ENCODE measurements around the gene FNDC7.
"Not testable (repeated sequence)": the region's sequence is repeated elsewhere in the genome, so short reads cannot be mapped to it uniquely, and the experiment has no call there.

The FNDC7 gene

GRCh38 chr1:108712606-108713150, at the start of gene FNDC7:
Gene FNDC7, plus strand, starts transcription at chr1:108712908. Its CDS starts 26 bp downstream, at chr1:108712934.
- Histone ChIP-seq H3K27ac (ENCODE audit: low read depth, low read length) (no peak within 1 kb of the TSS), H3K4me1 (ENCODE audit: insufficient read depth, low read length) (no peaks in the 10 kb centered on the region), H3K9ac (ENCODE audit: low read length) (no peak within 1 kb of the TSS), H3K9me3 (ENCODE audit: low read length) (no peaks in the 10 kb centered on the region), H3K4me3 (ENCODE audit: low read depth in 1 of 2, low read length in 2 of 2) (no peak within 1 kb of the TSS), H3K27me3 (ENCODE audit: control insufficient read depth in 1 of 2, insufficient read depth in 2 of 2, low read length in 2 of 2) (no peaks in the 10 kb centered on the region), H3K36me3 (ENCODE audit: insufficient read depth, low read length) (no peaks in the 10 kb centered on the region)

- Histone ChIP-seq H3K36me3 (ENCODE audit: insufficient read depth, low read length) (no peaks in the 10 kb centered on the region), H3K27me3 (ENCODE audit: control insufficient read depth in 1 of 2, insufficient read depth in 2 of 2, low read length in 2 of 2) (no peaks in the 10 kb centered on the region), H3K4me3 (ENCODE audit: low read depth in 1 of 2, low read length in 2 of 2) (no peak overlapping the region), H3K9me3 (ENCODE audit: low read length) (no peaks in the 10 kb centered on the region), H3K9ac (ENCODE audit: low read length) (no peak overlapping the region), H3K27ac (ENCODE audit: low read depth, low read length) (no peak overlapping the region), H3K4me1 (ENCODE audit: insufficient read depth, low read length) (no peaks in the 10 kb centered on the region)
Measured at GRCh38 chr1:108663074-108663473, 49.6 kb upstream of the FNDC7 start.

GRCh38 chr1:108664481-108664880, 48.2 kb upstream of the FNDC7 start:
- no peaks in the 10 kb centered on the region for H3K27me3 ChIP-seq (ENCODE audit: control insufficient read depth in 1 of 2, insufficient read depth in 2 of 2, low read length in 2 of 2)
- H3K9me3 ChIP-seq (ENCODE audit: low read length): no peaks in the 10 kb centered on the region
- H3K9ac ChIP-seq (ENCODE audit: low read length): no peak overlapping the region
- no peaks in the 10 kb centered on the region for H3K36me3 ChIP-seq (ENCODE audit: insufficient read depth, low read length)
- no peaks in the 10 kb centered on the region for H3K4me1 ChIP-seq (ENCODE audit: insufficient read depth, low read length)
- no peak overlapping the region for H3K4me3 ChIP-seq (ENCODE audit: low read depth in 1 of 2, low read length in 2 of 2)
- no peak overlapping the region for H3K27ac ChIP-seq (ENCODE audit: low read depth, low read length)

GRCh38 chr1:108665067-108665466, 47.6 kb upstream of the FNDC7 start:
- Histone ChIP-seq H3K9ac (ENCODE audit: low read length) (no peak overlapping the region), H3K4me3 (ENCODE audit: low read depth in 1 of 2, low read length in 2 of 2) (no peak overlapping the region), H3K27ac (ENCODE audit: low read depth, low read length) (no peak overlapping the region), H3K9me3 (ENCODE audit: low read length) (no peaks in the 10 kb centered on the region), H3K4me1 (ENCODE audit: insufficient read depth, low read length) (no peaks in the 10 kb centered on the region), H3K36me3 (ENCODE audit: insufficient read depth, low read length) (no peaks in the 10 kb centered on the region), H3K27me3 (ENCODE audit: control insufficient read depth in 1 of 2, insufficient read depth in 2 of 2, low read length in 2 of 2) (no peaks in the 10 kb centered on the region)

GRCh38 chr1:108665771-108666170, 46.9 kb upstream of the FNDC7 start:
- Histone ChIP-seq H3K27ac (ENCODE audit: low read depth, low read length) (no peak overlapping the region), H3K9ac (ENCODE audit: low read length) (no peak overlapping the region), H3K9me3 (ENCODE audit: low read length) (no peaks in the 10 kb centered on the region)

GRCh38 chr1:108667422-108667821, 45.3 kb upstream of the FNDC7 start:
- H3K27me3 ChIP-seq (ENCODE audit: control insufficient read depth in 1 of 2, insufficient read depth in 2 of 2, low read length in 2 of 2); H3K27ac ChIP-seq (ENCODE audit: low read depth, low read length); H3K36me3 ChIP-seq (ENCODE audit: insufficient read depth, low read length): not testable (repeated sequence)

More at GRCh38 chr1:108665771-108666170, 46.9 kb upstream of the FNDC7 start:
- no peaks in the 10 kb centered on the region for H3K4me1 ChIP-seq (ENCODE audit: insufficient read depth, low read length)
- no peaks in the 10 kb centered on the region for H3K27me3 ChIP-seq (ENCODE audit: control insufficient read depth in 1 of 2, insufficient read depth in 2 of 2, low read length in 2 of 2)
- H3K36me3 ChIP-seq (ENCODE audit: insufficient read depth, low read length): no peaks in the 10 kb centered on the region
- no peak overlapping the region for H3K4me3 ChIP-seq (ENCODE audit: low read depth in 1 of 2, low read length in 2 of 2)

GRCh38 chr1:108668777-108669176, 43.9 kb upstream of the FNDC7 start:
- no peak overlapping the region for H3K4me3 ChIP-seq (ENCODE audit: low read depth in 1 of 2, low read length in 2 of 2)
- no peaks in the 10 kb centered on the region for H3K9me3 ChIP-seq (ENCODE audit: low read length)
- H3K27me3 ChIP-seq (ENCODE audit: control insufficient read depth in 1 of 2, insufficient read depth in 2 of 2, low read length in 2 of 2): no peaks in the 10 kb centered on the region
- no peaks in the 10 kb centered on the region for H3K36me3 ChIP-seq (ENCODE audit: insufficient read depth, low read length)
- no peaks in the 10 kb centered on the region for H3K4me1 ChIP-seq (ENCODE audit: insufficient read depth, low read length)
- no peak overlapping the region for H3K9ac ChIP-seq (ENCODE audit: low read length)
- no peak overlapping the region for H3K27ac ChIP-seq (ENCODE audit: low read depth, low read length)

More at GRCh38 chr1:108667422-108667821, 45.3 kb upstream of the FNDC7 start:
- not testable (repeated sequence) for H3K4me3 ChIP-seq (ENCODE audit: low read depth in 1 of 2, low read length in 2 of 2); H3K9ac ChIP-seq (ENCODE audit: low read length); H3K9me3 ChIP-seq (ENCODE audit: low read length); H3K4me1 ChIP-seq (ENCODE audit: insufficient read depth, low read length)

- Histone ChIP-seq H3K9me3 (ENCODE audit: low read length) (no peaks in the 10 kb centered on the region), H3K9ac (ENCODE audit: low read length) (no peak overlapping the region), H3K36me3 (ENCODE audit: insufficient read depth, low read length) (no peaks in the 10 kb centered on the region), H3K4me3 (ENCODE audit: low read depth in 1 of 2, low read length in 2 of 2) (no peak overlapping the region), H3K27ac (ENCODE audit: low read depth, low read length) (no peak overlapping the region), H3K4me1 (ENCODE audit: insufficient read depth, low read length) (no peaks in the 10 kb centered on the region), H3K27me3 (ENCODE audit: control insufficient read depth in 1 of 2, insufficient read depth in 2 of 2, low read length in 2 of 2) (no peaks in the 10 kb centered on the region)
Measured at GRCh38 chr1:108669679-108670078, 43.0 kb upstream of the FNDC7 start.

- Histone ChIP-seq H3K9me3 (ENCODE audit: low read length) (no peaks in the 10 kb centered on the region), H3K9ac (ENCODE audit: low read length) (no peak overlapping the region), H3K36me3 (ENCODE audit: insufficient read depth, low read length) (no peaks in the 10 kb centered on the region), H3K4me1 (ENCODE audit: insufficient read depth, low read length) (no peaks in the 10 kb centered on the region), H3K4me3 (ENCODE audit: low read depth in 1 of 2, low read length in 2 of 2) (no peak overlapping the region), H3K27me3 (ENCODE audit: control insufficient read depth in 1 of 2, insufficient read depth in 2 of 2, low read length in 2 of 2) (no peaks in the 10 kb centered on the region), H3K27ac (ENCODE audit: low read depth, low read length) (no peak overlapping the region)
Measured at GRCh38 chr1:108670131-108670773, 42.5 kb upstream of the FNDC7 start.

- Histone ChIP-seq H3K4me1 (ENCODE audit: insufficient read depth, low read length) (no peaks in the 10 kb centered on the region), H3K27ac (ENCODE audit: low read depth, low read length) (no peak overlapping the region), H3K27me3 (ENCODE audit: control insufficient read depth in 1 of 2, insufficient read depth in 2 of 2, low read length in 2 of 2) (no peaks in the 10 kb centered on the region), H3K4me3 (ENCODE audit: low read depth in 1 of 2, low read length in 2 of 2) (no peak overlapping the region), H3K9me3 (ENCODE audit: low read length) (no peaks in the 10 kb centered on the region), H3K36me3 (ENCODE audit: insufficient read depth, low read length) (no peaks in the 10 kb centered on the region), H3K9ac (ENCODE audit: low read length) (no peak overlapping the region)
Measured at GRCh38 chr1:108671143-108671542, 41.6 kb upstream of the FNDC7 start.

- H3K9me3 ChIP-seq (ENCODE audit: low read length): no peaks in the 10 kb centered on the region
- H3K27ac ChIP-seq (ENCODE audit: low read depth, low read length): no peak overlapping the region
- no peaks in the 10 kb centered on the region for H3K4me1 ChIP-seq (ENCODE audit: insufficient read depth, low read length)
- no peaks in the 10 kb centered on the region for H3K36me3 ChIP-seq (ENCODE audit: insufficient read depth, low read length)
- H3K27me3 ChIP-seq (ENCODE audit: control insufficient read depth in 1 of 2, insufficient read depth in 2 of 2, low read length in 2 of 2): no peaks in the 10 kb centered on the region
- no peak overlapping the region for H3K4me3 ChIP-seq (ENCODE audit: low read depth in 1 of 2, low read length in 2 of 2)
- H3K9ac ChIP-seq (ENCODE audit: low read length): no peak overlapping the region
Measured at GRCh38 chr1:108678706-108679105, 34.0 kb upstream of the FNDC7 start.

- Histone ChIP-seq H3K9ac (ENCODE audit: low read length) (no peak overlapping the region), H3K27ac (ENCODE audit: low read depth, low read length) (no peak overlapping the region), H3K4me3 (ENCODE audit: low read depth in 1 of 2, low read length in 2 of 2) (no peak overlapping the region), H3K4me1 (ENCODE audit: insufficient read depth, low read length) (no peaks in the 10 kb centered on the region), H3K36me3 (ENCODE audit: insufficient read depth, low read length) (no peaks in the 10 kb centered on the region), H3K9me3 (ENCODE audit: low read length) (no peaks in the 10 kb centered on the region), H3K27me3 (ENCODE audit: control insufficient read depth in 1 of 2, insufficient read depth in 2 of 2, low read length in 2 of 2) (no peaks in the 10 kb centered on the region)
Measured at GRCh38 chr1:108679586-108680213, 33.0 kb upstream of the FNDC7 start.
